Breast epithelium (tissue), 3 donors: ENCODE measurements around the gene RTBDN.

Experiments
- CTCF ChIP-seq, 3 donors: fragments of 450-650 bp; IDR thresholded peaks; one replicate each; pipeline ENCODE4 v1.5.1; 2016 to 2017; ENCODE audit warnings: antibody characterized with exemption in 3 of 3, mild to moderate bottlenecking in 3 of 3, moderate library complexity in 3 of 3
- POLR2A ChIP-seq: fragments of 450-650 bp; IDR thresholded peaks from one replicate; pipeline ENCODE4 v1.6.1; 2016; ENCODE audit warnings: antibody characterized with exemption, mild to moderate bottlenecking, moderate library complexity
- POLR2AphosphoS5 ChIP-seq, 3 donors: sonication (generic); formaldehyde crosslinking; IDR thresholded peaks; one replicate each; pipeline ENCODE4 v1.6.1; 2017; ENCODE audit warnings: antibody characterized with exemption in 3 of 3

DNA sequence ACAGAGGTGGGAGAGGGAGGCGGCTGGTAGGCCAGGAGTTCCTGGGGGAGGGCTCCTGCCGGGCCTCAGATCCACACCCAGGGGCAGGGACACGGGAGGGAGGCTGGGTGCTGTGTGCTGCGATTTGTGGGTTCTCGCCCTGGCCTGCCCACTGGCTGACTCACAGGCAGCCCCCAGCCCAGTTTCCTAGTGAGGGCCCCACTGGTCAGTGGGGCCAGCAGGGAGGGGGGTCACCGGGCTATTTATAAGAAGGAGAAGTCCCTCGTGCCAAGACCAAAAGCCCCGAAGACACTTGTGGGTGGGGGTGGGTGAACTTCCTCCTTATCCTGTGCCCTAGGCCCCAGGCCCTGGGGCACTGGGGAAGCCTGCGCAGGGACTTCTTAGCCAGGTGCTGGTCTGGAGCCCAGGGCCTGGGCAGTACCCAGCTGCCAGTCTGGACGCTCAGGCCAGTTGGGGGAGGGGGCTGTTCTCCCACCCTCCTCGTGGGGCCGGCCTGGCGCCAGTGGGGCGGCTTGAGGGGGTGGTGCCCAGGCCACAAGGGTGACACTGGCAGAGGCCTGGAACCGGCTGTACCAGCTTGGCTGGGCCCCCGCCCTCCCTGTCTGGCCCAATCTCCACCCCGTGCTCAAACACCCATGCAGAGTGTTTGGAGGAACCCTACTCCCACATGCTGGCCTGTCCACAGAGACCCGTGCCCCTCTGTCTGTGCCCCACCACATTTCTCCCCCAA is 48.1 kb downstream of the RTBDN start:
- TF ChIP-seq POLR2AphosphoS5 (IDR thresholded peaks at IDR 0.05) (peak in 1 of 3 donors; percentile 12), CTCF (IDR thresholded peaks at IDR 0.05) (no peak), POLR2A (no peak)
